ENCODE measurements around the gene CDC42SE2.

CDC42SE2 gene

GRCh38 chr5:131263648-131264450 lies at the start of gene CDC42SE2:
Gene CDC42SE2, plus strand, starts transcription at chr5:131264053. Its CDS starts 95,441 bp downstream, at chr5:131359494.
- peak; percentile 59 to 81 for DNase-seq (ENCODE audit: low read depth in 1 of 2, low spot score in 1 of 2)

GRCh38 chr5:131214609-131215227 lies 49.1 kb upstream of the CDC42SE2 start:
- DNase-seq (ENCODE audit: low read depth in 1 of 2, low spot score in 1 of 2) = no peak

- no peak for DNase-seq (ENCODE audit: low read depth in 1 of 2, low spot score in 1 of 2)
Measured at GRCh38 chr5:131217791-131218190, 46.1 kb upstream of the CDC42SE2 start.

GRCh38 chr5:131218392-131218791 lies 45.5 kb upstream of the CDC42SE2 start:
- DNase-seq (ENCODE audit: low read depth in 1 of 2, low spot score in 1 of 2) = no peak

- DNase-seq (ENCODE audit: low read depth in 1 of 2, low spot score in 1 of 2) = no peak
Measured at GRCh38 chr5:131220566-131220965, 43.3 kb upstream of the CDC42SE2 start.

- no peak for DNase-seq (ENCODE audit: low read depth in 1 of 2, low spot score in 1 of 2)
Measured at GRCh38 chr5:131221008-131221703, 42.7 kb upstream of the CDC42SE2 start.

GRCh38 chr5:131221888-131222287 lies 42.0 kb upstream of the CDC42SE2 start:
- no peak for DNase-seq (ENCODE audit: low read depth in 1 of 2, low spot score in 1 of 2)

- DNase-seq (ENCODE audit: low read depth in 1 of 2, low spot score in 1 of 2) = no peak
Measured at GRCh38 chr5:131222731-131223130, 41.1 kb upstream of the CDC42SE2 start.

GRCh38 chr5:131223751-131224386 lies 40.0 kb upstream of the CDC42SE2 start:
- no peak for DNase-seq (ENCODE audit: low read depth in 1 of 2, low spot score in 1 of 2)

GRCh38 chr5:131224387-131225201 lies 39.3 kb upstream of the CDC42SE2 start:
- no peak for DNase-seq (ENCODE audit: low read depth in 1 of 2, low spot score in 1 of 2)

GRCh38 chr5:131225282-131225974 lies 38.4 kb upstream of the CDC42SE2 start:
- no peak for DNase-seq (ENCODE audit: low read depth in 1 of 2, low spot score in 1 of 2)

GRCh38 chr5:131226899-131227298 lies 37.0 kb upstream of the CDC42SE2 start:
- DNase-seq (ENCODE audit: low read depth in 1 of 2, low spot score in 1 of 2) = no peak

- DNase-seq (ENCODE audit: low read depth in 1 of 2, low spot score in 1 of 2) = no peak
Measured at GRCh38 chr5:131228646-131229045, 35.2 kb upstream of the CDC42SE2 start.

GRCh38 chr5:131229623-131230022 lies 34.2 kb upstream of the CDC42SE2 start:
- no peak for DNase-seq (ENCODE audit: low read depth in 1 of 2, low spot score in 1 of 2)

- no peak for DNase-seq (ENCODE audit: low read depth in 1 of 2, low spot score in 1 of 2)
Measured at GRCh38 chr5:131230406-131230805, 33.4 kb upstream of the CDC42SE2 start.

- DNase-seq (ENCODE audit: low read depth in 1 of 2, low spot score in 1 of 2) = no peak
Measured at GRCh38 chr5:131239686-131240085, 24.2 kb upstream of the CDC42SE2 start.

- no peak for DNase-seq (ENCODE audit: low read depth in 1 of 2, low spot score in 1 of 2)
Measured at GRCh38 chr5:131242728-131243255, 21.1 kb upstream of the CDC42SE2 start.

- no peak for DNase-seq (ENCODE audit: low read depth in 1 of 2, low spot score in 1 of 2)
Measured at GRCh38 chr5:131245312-131245711, 18.5 kb upstream of the CDC42SE2 start.

GRCh38 chr5:131245948-131246347 lies 17.9 kb upstream of the CDC42SE2 start:
- no peak for DNase-seq (ENCODE audit: low read depth in 1 of 2, low spot score in 1 of 2)

- DNase-seq (ENCODE audit: low read depth in 1 of 2, low spot score in 1 of 2) = no peak
Measured at GRCh38 chr5:131246504-131246903, 17.3 kb upstream of the CDC42SE2 start.

All from activated T-helper 1 cell treated with anti-CD3 and anti-CD28 coated beads, Interleukin-2, amount 50 U/mL, for 16 hours (primary cell).